ENCODE results near the gene GOLGA8A. TPM values are rescaled to one million over a fixed set of nuclear protein-coding genes. Genes with fewer than 3 reads are reported as not detected.

The GOLGA8A gene
- total RNA-seq, 1 experiment from 2014 or later = 55.0 TPM

DNA sequence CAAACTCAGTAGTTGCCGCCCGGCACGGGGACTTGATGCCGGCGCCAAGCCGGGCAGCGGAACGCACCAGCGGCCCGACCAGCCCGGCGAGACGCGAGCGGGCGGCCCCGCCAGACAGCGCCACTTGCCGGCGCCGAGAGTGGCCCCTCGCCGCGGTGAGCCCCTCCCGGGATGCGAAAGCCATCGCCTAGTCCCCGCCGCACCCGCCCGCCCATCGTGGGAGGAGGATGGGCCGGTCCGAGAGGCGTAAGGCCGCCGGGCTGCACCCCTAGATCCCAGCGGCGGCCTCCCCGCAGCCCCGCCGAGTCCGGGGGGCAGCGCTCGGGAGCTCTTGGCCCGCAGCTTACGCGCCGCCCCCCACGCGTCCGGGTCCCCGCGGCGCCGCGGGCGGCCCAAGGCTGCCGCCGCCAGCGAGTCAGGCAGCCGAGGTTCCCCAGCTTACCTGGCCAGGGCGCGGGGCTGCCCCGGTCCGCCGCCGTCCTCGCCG, 609 bp downstream of the GOLGA8A start:
- CTCF ChIA-PET = no interaction called here
- peak; percentile 56 for DNase-seq (ENCODE audit: low spot score)

DNA sequence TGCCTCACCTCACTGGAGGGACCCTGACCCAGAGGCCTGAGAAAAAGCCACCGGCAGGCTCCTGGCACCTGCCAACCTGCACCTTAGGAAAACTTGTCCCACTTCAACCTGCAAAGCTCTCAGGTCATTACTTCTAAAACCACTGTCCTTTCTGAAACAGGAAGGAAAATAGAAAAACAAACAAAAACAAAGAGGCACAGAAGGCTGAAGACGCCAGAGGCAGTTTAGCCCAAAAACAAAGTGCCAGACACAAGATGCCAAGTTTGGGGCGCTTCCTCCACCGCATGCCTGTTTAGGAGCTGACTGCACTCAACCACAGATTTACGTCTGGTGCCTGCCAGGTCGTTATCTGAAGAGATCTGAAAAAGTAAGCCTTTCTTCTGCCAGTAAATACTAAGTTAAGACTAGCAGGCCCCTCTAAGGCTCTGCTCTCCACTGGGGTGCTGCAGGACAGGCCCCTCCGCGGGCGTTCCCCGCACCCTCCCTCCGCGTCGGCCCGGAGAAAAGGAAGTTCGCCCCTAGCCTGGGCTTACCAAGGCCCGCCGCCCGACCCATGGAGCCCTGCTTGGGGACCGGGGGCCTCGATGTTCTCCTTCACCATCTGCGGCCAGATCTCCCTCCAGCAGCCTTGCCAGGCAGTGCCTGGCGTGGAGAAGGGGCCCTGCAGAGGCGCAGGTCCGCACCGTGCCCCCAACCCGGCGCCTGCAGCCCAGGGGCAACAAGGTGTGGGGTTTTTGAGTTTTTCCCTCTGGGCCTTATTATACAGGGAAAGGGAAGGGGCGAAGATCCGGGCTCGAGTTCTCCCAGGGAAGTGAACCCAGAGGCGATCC, 1.3 kb downstream of the GOLGA8A start:
- no peaks in the 10 kb centered on the region for H3K9me3 ChIP-seq (ENCODE audit: low read depth, low read length, poor library complexity, severe bottlenecking)
- BruUV-seq (replicated peaks) = no TSS peak
- DNase-seq (ENCODE audit: low spot score) = peak; percentile 11
- ChIA-PET POLR2A (ENCODE audit: low non-redundant PET) (interaction anchor here (0.5 kb wide), 1 partner anchor 442 kb away, joined by 3 read pairs; no protein-coding TSS in a partner anchor), CTCF (no interaction called here)
- intact Hi-C loops (cut with micrococcal nuclease; ENCODE audit: unreplicated experiment) = no loop called here
- peak overlapping the region; percentile 23 for H3K27ac ChIP-seq (ENCODE audit: low read depth, low read length, poor library complexity, severe bottlenecking)
- peak overlapping the region; percentile 63 for H3K4me3 ChIP-seq (ENCODE audit: low read depth, low read length, poor library complexity, severe bottlenecking)
- H3K4me1 ChIP-seq (ENCODE audit: insufficient read depth, low read length, poor library complexity, severe bottlenecking) = no peaks in the 10 kb centered on the region
- TF ChIP-seq CTCF (conservative IDR thresholded peaks at IDR 0.05; ENCODE audit: low read depth, low read length) (no peak), EZH2 (IDR thresholded peaks at IDR 0.05; ENCODE audit: borderline replicate concordance, low read depth, low read length, poor library complexity, severe bottlenecking) (no peak)
- no peaks in the 10 kb centered on the region for H3K36me3 ChIP-seq (ENCODE audit: insufficient read depth, low read length, poor library complexity, severe bottlenecking)
- H3K27me3 ChIP-seq (replicated peaks; ENCODE audit: insufficient read depth, low read depth, low read length, poor library complexity) = peaks cover 15% of the 10 kb centered on the region

More for the DNA sequence above, 609 bp downstream of the GOLGA8A start:
- H3K27me3 ChIP-seq (replicated peaks; ENCODE audit: insufficient read depth, low read depth, low read length, poor library complexity) = peaks cover 18% of the 10 kb centered on the region
- H3K4me1 ChIP-seq (ENCODE audit: insufficient read depth, low read length, poor library complexity, severe bottlenecking) = no peaks in the 10 kb centered on the region
- peak overlapping the region; percentile 23 for H3K27ac ChIP-seq (ENCODE audit: low read depth, low read length, poor library complexity, severe bottlenecking)
- H3K4me3 ChIP-seq (ENCODE audit: low read depth, low read length, poor library complexity, severe bottlenecking) = peak overlapping the region; percentile 63
- no peaks in the 10 kb centered on the region for H3K9me3 ChIP-seq (ENCODE audit: low read depth, low read length, poor library complexity, severe bottlenecking)
- POLR2A ChIA-PET (ENCODE audit: low non-redundant PET) = interaction anchor here (0.5 kb wide), 1 partner anchor 441 kb away, joined by 3 read pairs; no protein-coding TSS in a partner anchor
- intact Hi-C loops (cut with micrococcal nuclease; ENCODE audit: unreplicated experiment) = no loop called here
- H3K36me3 ChIP-seq (ENCODE audit: insufficient read depth, low read length, poor library complexity, severe bottlenecking) = no peaks in the 10 kb centered on the region
- BruUV-seq (replicated peaks) = no TSS peak
- TF ChIP-seq EZH2 (IDR thresholded peaks at IDR 0.05; ENCODE audit: borderline replicate concordance, low read depth, low read length, poor library complexity, severe bottlenecking) (no peak), CTCF (conservative IDR thresholded peaks at IDR 0.05; ENCODE audit: low read depth, low read length) (0 out of 2 replicates have a peak, but pooled peaks have one; percentile 11)

DNA sequence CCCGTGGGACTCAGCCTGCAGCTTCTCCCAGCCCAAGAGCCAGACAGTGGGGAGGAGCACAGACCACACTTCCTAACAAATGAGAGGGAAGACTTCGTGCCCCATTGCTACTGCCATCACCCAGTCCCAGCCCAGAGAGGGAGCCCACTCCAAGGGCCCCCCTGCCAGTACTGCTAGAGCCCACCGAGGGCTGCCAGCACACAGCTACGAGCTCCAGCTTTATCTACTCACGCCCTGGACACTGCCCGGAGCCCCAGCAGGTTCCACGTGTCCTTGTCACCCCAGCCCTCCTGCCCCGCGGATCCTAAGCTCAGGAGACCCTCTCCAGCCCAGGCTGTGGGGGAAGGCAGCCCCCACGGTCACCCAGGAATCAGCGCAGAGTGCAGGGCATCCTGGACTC, 1.9 kb downstream of the GOLGA8A start:
- no peak for DNase-seq (ENCODE audit: low spot score)
- intact Hi-C loops (cut with micrococcal nuclease; ENCODE audit: unreplicated experiment) = no loop called here

More for the DNA sequence above, 1.9 kb downstream of the GOLGA8A start:
- POLR2A ChIA-PET (ENCODE audit: low non-redundant PET) = no interaction called here
- TF ChIP-seq EZH2 (IDR thresholded peaks at IDR 0.05; ENCODE audit: borderline replicate concordance, low read depth, low read length, poor library complexity, severe bottlenecking) (no peak), CTCF (conservative IDR thresholded peaks at IDR 0.05; ENCODE audit: low read depth, low read length) (no peak)
- no peak overlapping the region for H3K4me3 ChIP-seq (ENCODE audit: low read depth, low read length, poor library complexity, severe bottlenecking)
- H3K27ac ChIP-seq (ENCODE audit: low read depth, low read length, poor library complexity, severe bottlenecking) = no peak overlapping the region
- peaks cover 15% of the 10 kb centered on the region for H3K27me3 ChIP-seq (replicated peaks; ENCODE audit: insufficient read depth, low read depth, low read length, poor library complexity)
- H3K9me3 ChIP-seq (ENCODE audit: low read depth, low read length, poor library complexity, severe bottlenecking) = no peaks in the 10 kb centered on the region
- CTCF ChIA-PET = interaction anchor here (0.6 kb wide), 1 partner anchor 211 kb away, joined by 5 read pairs; the partner anchor contains the start of gene EMC4
- H3K4me1 ChIP-seq (ENCODE audit: insufficient read depth, low read length, poor library complexity, severe bottlenecking) = no peaks in the 10 kb centered on the region
- no peaks in the 10 kb centered on the region for H3K36me3 ChIP-seq (ENCODE audit: insufficient read depth, low read length, poor library complexity, severe bottlenecking)
- BruUV-seq (replicated peaks) = no TSS peak
